A549 (cell line): Measurements from ENCODE around the gene MRPS18B.

ENCODE experiments used
- CTCF ChIP-seq: fragments of >200 bp; sonication (Bioruptor Twin); formaldehyde crosslinking; IDR thresholded peaks from 3 replicates; pipeline ENCODE4 v1.5.1; 2016
- FOXS1 ChIP-seq: fragments of 250-450 bp; sonication (Bioruptor Pico); IDR thresholded peaks from 2 replicates; pipeline ENCODE4 v1.5.0; 2020; ENCODE audit warnings: mild to moderate bottlenecking, moderate library complexity
- HMGXB4 ChIP-seq: fragments of 250-450 bp; sonication (Bioruptor Pico); IDR thresholded peaks from 2 replicates; pipeline ENCODE4 v1.5.0; 2021; ENCODE audit warnings: mild to moderate bottlenecking, moderate library complexity, borderline replicate concordance
- MAX ChIP-seq: IDR thresholded peaks from 2 replicates; pipeline ENCODE4 v1.6.1; 2012
- POLR2A ChIP-seq: IDR thresholded peaks from 2 replicates; pipeline ENCODE4 v1.6.1; 2012; ENCODE audit warnings: mild to moderate bottlenecking, low read length
- SMC3 ChIP-seq: fragments of >200 bp; sonication (Bioruptor Twin); formaldehyde crosslinking; IDR thresholded peaks from 3 replicates; pipeline ENCODE4 v1.6.1; 2018; ENCODE audit warnings: inconsistent platforms

GRCh38 chr6:30570263-30570662 is 47.4 kb upstream of the MRPS18B start:
- TF ChIP-seq MAX (no peak), SMC3 (no peak), HMGXB4 (CRISPR knock-in tag) (no peak), POLR2A (no peak), CTCF (no peak), FOXS1 (CRISPR knock-in tag) (no peak)
